GM13977 (cell line): ENCODE data around the gene LYPD8.

Experiments used
- DNase-seq: peaks from one replicate; pipeline ENCODE4 v3.0.0; 2012; ENCODE audit warnings: low spot score
- in situ Hi-C: fragments of 300-500 bp; cut with MboI; formaldehyde crosslinking; loops from one replicate; pipeline ENCODE4 v1.12.0; 2022; ENCODE audit warnings: low sequenced_read_pairs, low pct_unique_long_range_greater_than_20kb, mixed read lengths, inconsistent platforms; ENCODE audit not compliant: unreplicated experiment
- TF ChIP-seq, protein P1 (sequence below): IDR thresholded peaks from 2 replicates; pipeline ENCODE4 v1.5.1; 2012; ENCODE audit warnings: mild to moderate bottlenecking, control low read depth; ENCODE audit not compliant: insufficient read depth; ENCODE audit errors: extremely low read depth, missing control alignments

LYPD8 gene

GRCh38 chr1:248740876-248741275 lies 14.7 kb downstream of the LYPD8 start:
- TF ChIP-seq, protein P1, sequence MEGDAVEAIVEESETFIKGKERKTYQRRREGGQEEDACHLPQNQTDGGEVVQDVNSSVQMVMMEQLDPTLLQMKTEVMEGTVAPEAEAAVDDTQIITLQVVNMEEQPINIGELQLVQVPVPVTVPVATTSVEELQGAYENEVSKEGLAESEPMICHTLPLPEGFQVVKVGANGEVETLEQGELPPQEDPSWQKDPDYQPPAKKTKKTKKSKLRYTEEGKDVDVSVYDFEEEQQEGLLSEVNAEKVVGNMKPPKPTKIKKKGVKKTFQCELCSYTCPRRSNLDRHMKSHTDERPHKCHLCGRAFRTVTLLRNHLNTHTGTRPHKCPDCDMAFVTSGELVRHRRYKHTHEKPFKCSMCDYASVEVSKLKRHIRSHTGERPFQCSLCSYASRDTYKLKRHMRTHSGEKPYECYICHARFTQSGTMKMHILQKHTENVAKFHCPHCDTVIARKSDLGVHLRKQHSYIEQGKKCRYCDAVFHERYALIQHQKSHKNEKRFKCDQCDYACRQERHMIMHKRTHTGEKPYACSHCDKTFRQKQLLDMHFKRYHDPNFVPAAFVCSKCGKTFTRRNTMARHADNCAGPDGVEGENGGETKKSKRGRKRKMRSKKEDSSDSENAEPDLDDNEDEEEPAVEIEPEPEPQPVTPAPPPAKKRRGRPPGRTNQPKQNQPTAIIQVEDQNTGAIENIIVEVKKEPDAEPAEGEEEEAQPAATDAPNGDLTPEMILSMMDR: no peak
- in situ Hi-C loops: no loop called here
- DNase-seq: no peak

GRCh38 chr1:248739572-248740205 lies 15.9 kb downstream of the LYPD8 start:
- DNase-seq: no peak
- in situ Hi-C loops: no loop called here
- TF ChIP-seq, protein P1: no peak

GRCh38 chr1:248737457-248737856 lies 18.1 kb downstream of the LYPD8 start:
- DNase-seq: no peak
- TF ChIP-seq, protein P1: no peak
- in situ Hi-C loops: no loop called here

DNA sequence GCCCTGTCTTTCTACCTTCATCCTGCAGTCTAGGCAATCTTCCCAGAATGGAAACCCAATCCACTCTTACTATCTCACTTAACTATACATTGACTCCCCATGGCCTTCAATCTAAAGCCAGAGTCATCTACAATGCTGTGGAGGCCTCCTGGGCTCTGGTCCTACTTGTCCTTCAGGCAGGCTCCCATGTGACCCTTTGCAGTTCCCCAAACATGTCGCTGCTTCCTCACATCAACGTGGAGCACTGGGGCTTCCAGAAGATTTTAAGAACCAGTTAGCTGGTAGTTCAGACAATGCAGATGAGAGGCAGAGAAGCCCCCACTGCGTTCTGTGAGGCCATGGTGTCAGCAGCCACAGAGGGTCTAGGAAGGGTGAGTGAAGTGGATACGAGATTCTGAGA lies 18.6 kb downstream of the LYPD8 start:
- in situ Hi-C loops: no loop called here
- TF ChIP-seq, protein P1: no peak
- no peak for DNase-seq

- no peak for DNase-seq
- TF ChIP-seq, protein P1: no peak
- in situ Hi-C loops: no loop called here
These were observed 22.0 kb downstream of the LYPD8 start for GRCh38 chr1:248733566-248733965.

- no peak for DNase-seq
- TF ChIP-seq, protein P1: no peak
- in situ Hi-C loops: no loop called here
These were observed 24.8 kb downstream of the LYPD8 start for GRCh38 chr1:248730507-248731335.
